Measurements from ENCODE around the gene DSG2.

GRCh38 chr18:31592506-31593157, 94.7 kb downstream of the DSG2 start:
- TF ChIP-seq POLR2A (IDR thresholded peaks at IDR 0.05; ENCODE audit: low read depth) (no peak), POLR2AphosphoS5 (IDR thresholded peaks at IDR 0.05) (no peak), CTCF (IDR thresholded peaks at IDR 0.05) (no peak), EP300 (IDR thresholded peaks at IDR 0.05) (no peak)

All from esophagus muscularis mucosa (tissue), 4 donors.